ENCODE measurements around the gene SMIM45.

The SMIM45 gene

DNA sequence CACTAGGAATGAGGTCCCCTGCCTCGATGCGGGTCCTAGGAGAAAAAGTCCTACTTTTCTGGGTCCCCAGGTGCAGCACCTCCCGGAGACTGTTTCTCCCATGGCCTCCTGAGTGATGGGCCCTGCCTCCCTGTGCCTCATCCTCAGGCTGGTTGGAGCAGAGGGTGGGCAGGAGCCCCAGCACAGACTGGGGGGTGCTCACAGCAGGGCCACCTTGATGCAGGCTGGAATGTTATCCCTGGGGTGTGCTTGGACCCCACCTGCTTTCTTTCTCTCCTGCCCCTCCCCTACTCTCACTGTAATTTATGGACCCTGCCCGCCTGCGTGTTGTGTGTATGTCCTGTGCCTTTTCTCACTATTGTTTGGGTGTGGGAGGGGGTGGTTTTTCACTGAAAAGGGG lies 45.1 kb upstream of the SMIM45 start:
- Histone ChIP-seq H3K4me3 (ENCODE audit: low read length) (no peak overlapping the region), H3K79me2 (replicated peaks; ENCODE audit: insufficient read depth, low read length) (no peaks in the 10 kb centered on the region), H3K9ac (ENCODE audit: low read length) (no peak overlapping the region), H3K27me3 (ENCODE audit: insufficient read depth, low read depth, low read length) (peaks cover 32% of the 10 kb centered on the region), H3F3A (ENCODE audit: insufficient read depth, low read length, poor library complexity, severe bottlenecking) (no peaks in the 10 kb centered on the region), H2AFZ (ENCODE audit: low read depth, low read length) (no peak overlapping the region), H3K27ac (ENCODE audit: low read length) (no peak overlapping the region), H3K9me3 (ENCODE audit: low read length) (no peaks in the 10 kb centered on the region), H3K9me2 (ENCODE audit: insufficient read depth, low read length) (no peaks in the 10 kb centered on the region), H3K36me3 (ENCODE audit: insufficient read depth, low read length) (no peaks in the 10 kb centered on the region), H3K4me2 (ENCODE audit: low read length) (no peak overlapping the region), H4K20me1 (ENCODE audit: insufficient read depth) (no peaks in the 10 kb centered on the region)
- no peak for TF ChIP-seq EP300 (conservative IDR thresholded peaks at IDR 0.05; ENCODE audit: poor library complexity, severe bottlenecking)
- no peak for TF ChIP-seq SMC3 (conservative IDR thresholded peaks at IDR 0.05; ENCODE audit: poor library complexity)
- TF ChIP-seq POLR2AphosphoS5 (IDR thresholded peaks at IDR 0.05) = no peak
- TF ChIP-seq TAF1 (IDR thresholded peaks at IDR 0.05; ENCODE audit: low read depth) = no peak
- TF ChIP-seq, protein P1, sequence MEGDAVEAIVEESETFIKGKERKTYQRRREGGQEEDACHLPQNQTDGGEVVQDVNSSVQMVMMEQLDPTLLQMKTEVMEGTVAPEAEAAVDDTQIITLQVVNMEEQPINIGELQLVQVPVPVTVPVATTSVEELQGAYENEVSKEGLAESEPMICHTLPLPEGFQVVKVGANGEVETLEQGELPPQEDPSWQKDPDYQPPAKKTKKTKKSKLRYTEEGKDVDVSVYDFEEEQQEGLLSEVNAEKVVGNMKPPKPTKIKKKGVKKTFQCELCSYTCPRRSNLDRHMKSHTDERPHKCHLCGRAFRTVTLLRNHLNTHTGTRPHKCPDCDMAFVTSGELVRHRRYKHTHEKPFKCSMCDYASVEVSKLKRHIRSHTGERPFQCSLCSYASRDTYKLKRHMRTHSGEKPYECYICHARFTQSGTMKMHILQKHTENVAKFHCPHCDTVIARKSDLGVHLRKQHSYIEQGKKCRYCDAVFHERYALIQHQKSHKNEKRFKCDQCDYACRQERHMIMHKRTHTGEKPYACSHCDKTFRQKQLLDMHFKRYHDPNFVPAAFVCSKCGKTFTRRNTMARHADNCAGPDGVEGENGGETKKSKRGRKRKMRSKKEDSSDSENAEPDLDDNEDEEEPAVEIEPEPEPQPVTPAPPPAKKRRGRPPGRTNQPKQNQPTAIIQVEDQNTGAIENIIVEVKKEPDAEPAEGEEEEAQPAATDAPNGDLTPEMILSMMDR (IDR thresholded peaks at IDR 0.05; ENCODE audit: poor library complexity, severe bottlenecking) = no peak
- no peak for TF ChIP-seq EZH2 (IDR thresholded peaks at IDR 0.05; ENCODE audit: borderline replicate concordance, insufficient read depth, low read length, poor library complexity, severe bottlenecking)
- TF ChIP-seq RAD21 (conservative IDR thresholded peaks at IDR 0.05) = no peak
- TF ChIP-seq, protein P2, sequence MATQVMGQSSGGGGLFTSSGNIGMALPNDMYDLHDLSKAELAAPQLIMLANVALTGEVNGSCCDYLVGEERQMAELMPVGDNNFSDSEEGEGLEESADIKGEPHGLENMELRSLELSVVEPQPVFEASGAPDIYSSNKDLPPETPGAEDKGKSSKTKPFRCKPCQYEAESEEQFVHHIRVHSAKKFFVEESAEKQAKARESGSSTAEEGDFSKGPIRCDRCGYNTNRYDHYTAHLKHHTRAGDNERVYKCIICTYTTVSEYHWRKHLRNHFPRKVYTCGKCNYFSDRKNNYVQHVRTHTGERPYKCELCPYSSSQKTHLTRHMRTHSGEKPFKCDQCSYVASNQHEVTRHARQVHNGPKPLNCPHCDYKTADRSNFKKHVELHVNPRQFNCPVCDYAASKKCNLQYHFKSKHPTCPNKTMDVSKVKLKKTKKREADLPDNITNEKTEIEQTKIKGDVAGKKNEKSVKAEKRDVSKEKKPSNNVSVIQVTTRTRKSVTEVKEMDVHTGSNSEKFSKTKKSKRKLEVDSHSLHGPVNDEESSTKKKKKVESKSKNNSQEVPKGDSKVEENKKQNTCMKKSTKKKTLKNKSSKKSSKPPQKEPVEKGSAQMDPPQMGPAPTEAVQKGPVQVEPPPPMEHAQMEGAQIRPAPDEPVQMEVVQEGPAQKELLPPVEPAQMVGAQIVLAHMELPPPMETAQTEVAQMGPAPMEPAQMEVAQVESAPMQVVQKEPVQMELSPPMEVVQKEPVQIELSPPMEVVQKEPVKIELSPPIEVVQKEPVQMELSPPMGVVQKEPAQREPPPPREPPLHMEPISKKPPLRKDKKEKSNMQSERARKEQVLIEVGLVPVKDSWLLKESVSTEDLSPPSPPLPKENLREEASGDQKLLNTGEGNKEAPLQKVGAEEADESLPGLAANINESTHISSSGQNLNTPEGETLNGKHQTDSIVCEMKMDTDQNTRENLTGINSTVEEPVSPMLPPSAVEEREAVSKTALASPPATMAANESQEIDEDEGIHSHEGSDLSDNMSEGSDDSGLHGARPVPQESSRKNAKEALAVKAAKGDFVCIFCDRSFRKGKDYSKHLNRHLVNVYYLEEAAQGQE (IDR thresholded peaks at IDR 0.05; ENCODE audit: borderline replicate concordance) = no peak
- no peak for TF ChIP-seq MXI1 (conservative IDR thresholded peaks at IDR 0.05; ENCODE audit: poor library complexity, severe bottlenecking)

DNA sequence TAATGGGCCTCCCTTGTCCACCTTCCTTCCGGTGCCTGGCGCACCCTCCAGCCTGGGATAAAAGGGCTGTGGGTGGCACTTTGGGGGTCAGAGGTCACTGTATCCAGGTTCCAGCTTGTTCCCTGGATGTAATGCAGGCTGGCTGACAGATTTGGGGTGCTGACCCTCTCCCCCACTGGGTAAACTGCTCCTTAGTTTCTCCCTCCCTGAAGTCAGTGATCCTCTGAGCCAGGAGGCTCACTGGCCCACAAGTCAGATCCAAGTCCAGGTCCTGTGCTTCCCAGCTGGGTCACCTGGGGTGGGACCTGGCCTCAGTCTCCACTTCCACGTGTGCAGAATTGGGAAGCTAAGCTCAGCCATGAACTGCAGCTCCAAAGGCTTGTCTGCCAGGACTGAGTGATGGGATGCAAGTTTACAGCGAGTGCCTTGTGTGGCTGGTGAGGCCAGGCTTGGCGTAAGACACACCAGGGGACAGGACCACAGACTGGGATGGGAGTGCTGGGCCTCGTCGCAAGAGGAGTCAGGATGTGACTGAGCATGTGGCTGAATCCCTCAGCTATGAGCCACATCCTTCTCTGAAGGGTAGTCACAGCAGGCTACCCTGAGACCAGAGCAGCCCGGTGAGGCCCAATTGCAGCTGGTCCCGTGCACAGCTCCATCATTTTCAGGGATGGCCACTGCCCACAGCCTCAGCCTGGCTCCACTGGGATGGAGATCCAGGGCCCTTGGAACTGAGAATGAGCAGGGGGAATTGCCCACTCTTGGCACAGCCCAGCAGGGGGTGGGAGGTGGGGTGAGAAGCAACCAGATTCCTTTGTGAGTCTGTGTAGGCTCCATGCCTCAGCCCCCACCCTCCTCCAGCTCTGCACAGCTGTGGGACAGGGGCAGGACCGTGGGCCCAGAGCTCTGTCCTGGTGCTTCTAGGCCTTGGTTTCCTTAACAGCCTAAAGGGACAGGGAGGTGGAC lies 44.2 kb upstream of the SMIM45 start:
- Histone ChIP-seq H4K20me1 (ENCODE audit: insufficient read depth) (no peaks in the 10 kb centered on the region), H3K79me2 (replicated peaks; ENCODE audit: insufficient read depth, low read length) (no peaks in the 10 kb centered on the region), H3K36me3 (ENCODE audit: insufficient read depth, low read length) (no peaks in the 10 kb centered on the region), H3K4me2 (ENCODE audit: low read length) (no peak overlapping the region), H2AFZ (ENCODE audit: low read depth, low read length) (no peak overlapping the region), H3K9ac (ENCODE audit: low read length) (no peak overlapping the region), H3K9me2 (ENCODE audit: insufficient read depth, low read length) (no peaks in the 10 kb centered on the region), H3K27ac (ENCODE audit: low read length) (no peak overlapping the region), H3K27me3 (ENCODE audit: insufficient read depth, low read depth, low read length) (peaks cover 41% of the 10 kb centered on the region), H3K4me3 (ENCODE audit: low read length) (no peak overlapping the region), H3K9me3 (ENCODE audit: low read length) (no peaks in the 10 kb centered on the region), H3F3A (ENCODE audit: insufficient read depth, low read length, poor library complexity, severe bottlenecking) (no peaks in the 10 kb centered on the region)
- TF ChIP-seq POLR2AphosphoS5 (IDR thresholded peaks at IDR 0.05) = peak; percentile 21
- TF ChIP-seq SMC3 (conservative IDR thresholded peaks at IDR 0.05; ENCODE audit: poor library complexity) = no peak

Measured in neural cell (in vitro differentiated cells).